Measurements from ENCODE around the gene ALX1.

DNA sequence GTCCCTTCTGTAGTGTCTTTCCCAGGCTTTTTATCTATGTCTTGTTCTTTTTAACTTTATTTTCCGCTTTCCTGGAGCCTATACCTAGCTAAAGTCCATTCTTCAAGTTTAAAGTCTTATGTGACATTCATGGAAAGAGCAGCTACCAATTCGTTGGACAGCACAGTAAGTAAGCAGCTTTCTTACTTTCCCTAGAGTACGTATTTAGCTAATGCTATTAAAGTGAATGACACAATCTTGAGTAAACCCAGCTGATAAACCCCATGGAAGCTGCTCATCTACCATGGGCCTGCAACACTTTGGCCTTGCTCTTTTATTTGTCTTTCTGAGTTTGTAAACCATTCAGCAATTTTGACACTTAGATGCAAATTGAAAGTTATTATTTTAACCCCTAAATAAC, 30.0 kb downstream of the ALX1 start:
- no peak for TF ChIP-seq CTCF (IDR thresholded peaks at IDR 0.05)
- no peak for TF ChIP-seq POLR2A (IDR thresholded peaks at IDR 0.05)

Data from body of pancreas (tissue), 4 donors.